Ishikawa (cell line): ENCODE measurements around the gene PHLDA3.

Source experiments
- CEBPB ChIP-seq: IDR thresholded peaks from 2 replicates; pipeline ENCODE4 v1.6.1; 2012
- RAD21 ChIP-seq: IDR thresholded peaks from 2 replicates; pipeline ENCODE4 v1.6.1; 2012; ENCODE audit warnings: low read depth
- REST ChIP-seq: IDR thresholded peaks from 2 replicates; pipeline ENCODE4 v1.6.1; 2012; ENCODE audit warnings: low read depth, mild to moderate bottlenecking
- TAF1 ChIP-seq: IDR thresholded peaks from 2 replicates; pipeline ENCODE4 v1.6.1; 2012; ENCODE audit warnings: low read depth, mild to moderate bottlenecking
- TEAD4 ChIP-seq: IDR thresholded peaks from 2 replicates; pipeline ENCODE4 v1.6.1; 2012
- YY1 ChIP-seq: IDR thresholded peaks from 2 replicates; pipeline ENCODE4 v1.6.1; 2012; ENCODE audit warnings: low read depth
- ZBTB7A ChIP-seq: IDR thresholded peaks from 2 replicates; pipeline ENCODE4 v1.6.1; 2012; ENCODE audit warnings: low read depth
- TF ChIP-seq, protein P1 (sequence below): IDR thresholded peaks from 2 replicates; pipeline ENCODE4 v1.6.1; 2012

- TF ChIP-seq, protein P1, sequence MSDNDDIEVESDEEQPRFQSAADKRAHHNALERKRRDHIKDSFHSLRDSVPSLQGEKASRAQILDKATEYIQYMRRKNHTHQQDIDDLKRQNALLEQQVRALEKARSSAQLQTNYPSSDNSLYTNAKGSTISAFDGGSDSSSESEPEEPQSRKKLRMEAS: no peak
- TF ChIP-seq ZBTB7A (no peak), YY1 (no peak), TEAD4 (no peak), RAD21 (no peak), REST (no peak), CEBPB (no peak), TAF1 (no peak)
These were observed 41.7 kb upstream of the PHLDA3 start for GRCh38 chr1:201510734-201511133.
